Measurements from ENCODE around the gene TNNC2.

TNNC2 gene

DNA sequence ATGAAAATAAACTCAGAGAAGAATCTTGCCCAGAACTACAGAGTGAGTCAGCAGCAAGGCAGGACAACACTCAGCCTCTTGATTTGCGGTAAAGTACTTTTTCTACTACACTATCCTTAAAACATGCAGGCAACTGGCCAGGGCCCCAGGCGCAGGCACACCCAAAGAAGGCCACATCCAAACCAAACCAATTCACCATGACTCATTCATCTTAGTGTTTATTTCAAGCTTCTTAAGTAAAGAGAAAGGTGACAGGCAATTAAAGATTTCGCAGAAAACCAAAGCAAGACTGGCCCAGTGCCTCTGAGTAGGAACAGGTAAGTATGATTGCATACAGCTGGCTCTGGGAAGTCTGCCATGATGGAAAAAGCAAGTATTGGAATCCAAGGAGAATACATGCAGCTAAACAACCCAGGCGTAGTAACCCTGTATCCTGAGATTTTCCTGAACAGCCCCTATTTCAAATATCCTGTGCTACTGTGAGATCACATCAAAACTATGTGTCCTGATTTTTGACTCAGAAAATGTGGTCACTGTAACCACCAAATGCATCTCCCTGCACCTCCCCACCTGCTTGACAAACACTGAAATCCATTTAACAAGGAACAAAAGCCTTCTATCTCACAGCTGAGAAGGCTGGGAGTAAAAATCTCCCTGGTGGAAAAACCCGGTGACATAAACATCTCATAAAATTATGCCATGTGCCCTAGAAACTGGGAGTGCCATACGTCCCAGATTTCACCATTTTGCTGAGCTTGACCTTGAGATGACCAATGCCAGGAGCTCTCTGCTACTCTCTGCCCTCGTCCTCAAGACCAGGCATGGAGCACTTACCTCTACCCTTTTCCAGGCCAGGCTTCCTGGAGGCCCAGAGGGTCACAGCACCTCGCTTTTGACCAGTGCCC, 47.8 kb downstream of the TNNC2 start:
- no peak overlapping the region for H3K4me2 ChIP-seq (ENCODE audit: low read depth, low read length, poor library complexity, severe bottlenecking)
- H3K79me2 ChIP-seq (ENCODE audit: insufficient read depth, low read length) = no peaks in the 10 kb centered on the region
- H4K20me1 ChIP-seq (ENCODE audit: low read depth, low read length) = no peaks in the 10 kb centered on the region
- H3F3A ChIP-seq (ENCODE audit: insufficient read depth) = no peaks in the 10 kb centered on the region
- no peaks in the 10 kb centered on the region for H3K27me3 ChIP-seq (ENCODE audit: low read length)
- TF ChIP-seq EZH2phosphoT487 (conservative IDR thresholded peaks at IDR 0.05; ENCODE audit: low read length) = no peak
- TF ChIP-seq, protein P1, sequence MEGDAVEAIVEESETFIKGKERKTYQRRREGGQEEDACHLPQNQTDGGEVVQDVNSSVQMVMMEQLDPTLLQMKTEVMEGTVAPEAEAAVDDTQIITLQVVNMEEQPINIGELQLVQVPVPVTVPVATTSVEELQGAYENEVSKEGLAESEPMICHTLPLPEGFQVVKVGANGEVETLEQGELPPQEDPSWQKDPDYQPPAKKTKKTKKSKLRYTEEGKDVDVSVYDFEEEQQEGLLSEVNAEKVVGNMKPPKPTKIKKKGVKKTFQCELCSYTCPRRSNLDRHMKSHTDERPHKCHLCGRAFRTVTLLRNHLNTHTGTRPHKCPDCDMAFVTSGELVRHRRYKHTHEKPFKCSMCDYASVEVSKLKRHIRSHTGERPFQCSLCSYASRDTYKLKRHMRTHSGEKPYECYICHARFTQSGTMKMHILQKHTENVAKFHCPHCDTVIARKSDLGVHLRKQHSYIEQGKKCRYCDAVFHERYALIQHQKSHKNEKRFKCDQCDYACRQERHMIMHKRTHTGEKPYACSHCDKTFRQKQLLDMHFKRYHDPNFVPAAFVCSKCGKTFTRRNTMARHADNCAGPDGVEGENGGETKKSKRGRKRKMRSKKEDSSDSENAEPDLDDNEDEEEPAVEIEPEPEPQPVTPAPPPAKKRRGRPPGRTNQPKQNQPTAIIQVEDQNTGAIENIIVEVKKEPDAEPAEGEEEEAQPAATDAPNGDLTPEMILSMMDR (IDR thresholded peaks at IDR 0.05; ENCODE audit: insufficient read depth, low read length, poor library complexity, severe bottlenecking) = no peak
- H2AFZ ChIP-seq (ENCODE audit: low read depth, low read length, severe bottlenecking) = no peak overlapping the region
- no peaks in the 10 kb centered on the region for H3K9me2 ChIP-seq (replicated peaks; ENCODE audit: insufficient read depth, low read length)
- H3K9me3 ChIP-seq (ENCODE audit: insufficient read depth, low read length) = no peaks in the 10 kb centered on the region
- H3K27ac ChIP-seq (ENCODE audit: low read depth, low read length) = no peak overlapping the region
- H3K4me3 ChIP-seq (ENCODE audit: insufficient read depth, low read length, poor library complexity, severe bottlenecking) = no peak overlapping the region
- no peak overlapping the region for H3K9ac ChIP-seq (ENCODE audit: low read length)
- no peaks in the 10 kb centered on the region for H3K36me3 ChIP-seq (ENCODE audit: low read length)

GRCh38 chr20:45776931-45777330, 50.2 kb downstream of the TNNC2 start:
- no peaks in the 10 kb centered on the region for H3F3A ChIP-seq (ENCODE audit: insufficient read depth)
- no peak overlapping the region for H3K9ac ChIP-seq (ENCODE audit: low read length)
- H3K27ac ChIP-seq (ENCODE audit: low read depth, low read length) = no peak overlapping the region
- no peak overlapping the region for H3K4me2 ChIP-seq (ENCODE audit: low read depth, low read length, poor library complexity, severe bottlenecking)
- H4K20me1 ChIP-seq (ENCODE audit: low read depth, low read length) = no peaks in the 10 kb centered on the region
- H3K4me3 ChIP-seq (ENCODE audit: insufficient read depth, low read length, poor library complexity, severe bottlenecking) = no peak overlapping the region
- H3K27me3 ChIP-seq (ENCODE audit: low read length) = no peaks in the 10 kb centered on the region
- H2AFZ ChIP-seq (ENCODE audit: low read depth, low read length, severe bottlenecking) = no peak overlapping the region
- no peaks in the 10 kb centered on the region for H3K9me3 ChIP-seq (ENCODE audit: insufficient read depth, low read length)
- no peaks in the 10 kb centered on the region for H3K79me2 ChIP-seq (ENCODE audit: insufficient read depth, low read length)
- no peaks in the 10 kb centered on the region for H3K9me2 ChIP-seq (replicated peaks; ENCODE audit: insufficient read depth, low read length)
- H3K36me3 ChIP-seq (ENCODE audit: low read length) = no peaks in the 10 kb centered on the region
- no peak for TF ChIP-seq EZH2phosphoT487 (conservative IDR thresholded peaks at IDR 0.05; ENCODE audit: low read length)
- TF ChIP-seq, protein P1 (IDR thresholded peaks at IDR 0.05; ENCODE audit: insufficient read depth, low read length, poor library complexity, severe bottlenecking) = no peak

GRCh38 chr20:45775411-45775810, 51.7 kb downstream of the TNNC2 start:
- Histone ChIP-seq H3K36me3 (ENCODE audit: low read length) (no peaks in the 10 kb centered on the region), H3K27ac (ENCODE audit: low read depth, low read length) (no peak overlapping the region), H3F3A (ENCODE audit: insufficient read depth) (no peaks in the 10 kb centered on the region), H3K27me3 (ENCODE audit: low read length) (no peaks in the 10 kb centered on the region), H4K20me1 (ENCODE audit: low read depth, low read length) (no peaks in the 10 kb centered on the region), H3K9me3 (ENCODE audit: insufficient read depth, low read length) (no peaks in the 10 kb centered on the region), H3K79me2 (ENCODE audit: insufficient read depth, low read length) (no peaks in the 10 kb centered on the region), H2AFZ (ENCODE audit: low read depth, low read length, severe bottlenecking) (no peak overlapping the region), H3K4me3 (ENCODE audit: insufficient read depth, low read length, poor library complexity, severe bottlenecking) (no peak overlapping the region), H3K9me2 (replicated peaks; ENCODE audit: insufficient read depth, low read length) (no peaks in the 10 kb centered on the region), H3K9ac (ENCODE audit: low read length) (no peak overlapping the region), H3K4me2 (ENCODE audit: low read depth, low read length, poor library complexity, severe bottlenecking) (no peak overlapping the region)
- no peak for TF ChIP-seq EZH2phosphoT487 (conservative IDR thresholded peaks at IDR 0.05; ENCODE audit: low read length)
- TF ChIP-seq, protein P1 (IDR thresholded peaks at IDR 0.05; ENCODE audit: insufficient read depth, low read length, poor library complexity, severe bottlenecking) = no peak

Data from SU-DHL-6 (cell line).